Ovary (tissue), 9 donors: Measurements from ENCODE around the gene TNNC1. TPM values are rescaled to one million over a fixed set of nuclear protein-coding genes. Genes with fewer than 3 reads are reported as not detected.

Experiments used
- DNase-seq, 5 donors: peaks; one replicate each; pipeline ENCODE4 v3.0.0-alpha.2; 2019 to 2020
- H3K27ac ChIP-seq, 2 donors: fragments of 200-600 bp; one replicate each; pipeline versions ENCODE4 v1.5.1 to v1.8.0; 2019 to 2022
- H3K27me3 ChIP-seq: fragments of 200-600 bp; one replicate; pipeline ENCODE4 v1.8.0; 2022
- H3K36me3 ChIP-seq: fragments of 200-600 bp; sonication (generic); one replicate; pipeline ENCODE4 v1.5.1; 2019
- H3K4me1 ChIP-seq: one replicate; pipeline ENCODE4 v1.8.1; 2013; ENCODE audit warnings: mild to moderate bottlenecking, moderate library complexity; ENCODE audit not compliant: insufficient read depth
- H3K4me3 ChIP-seq: fragments of 200-600 bp; sonication (generic); one replicate; pipeline ENCODE4 v1.5.1; 2017
- H3K9me3 ChIP-seq, 2 donors: fragments of 200-600 bp in 1 of 2; sonication (generic) in 1 of 2; one replicate each; pipeline versions ENCODE4 v1.5.1 to v1.8.1; 2013 to 2019; ENCODE audit warnings: mild to moderate bottlenecking in 1 of 2, moderate library complexity in 1 of 2
- EP300 ChIP-seq: sonication (generic); formaldehyde crosslinking; IDR thresholded peaks from one replicate; pipeline ENCODE4 v1.6.1; 2017; ENCODE audit warnings: antibody characterized with exemption
- POLR2A ChIP-seq: fragments of 450-650 bp; IDR thresholded peaks from one replicate; pipeline ENCODE4 v1.6.1; 2017; ENCODE audit warnings: antibody characterized with exemption, mild to moderate bottlenecking, moderate library complexity
- WGBS, 3 donors: extraction: QIAGEN DNeasy Blood & Tissue Kit in 1 of 3; methylation state at CpG; one replicate each; pipeline versions ENCODE4 v1.1.5 to v1.1.7; 2013 to 2017; 5-methylcytosine and 5-hydroxymethylcytosine counted together
- intact Hi-C, 4 donors: fragments of 100-400 bp; cut with DNase I; formaldehyde crosslinking; loops; one replicate each; pipeline versions ENCODE4 v1.11.0 to v1.15.1; 2022 to 2023
- polyA plus RNA-seq, 2 donors: library from polyadenylated mRNA; stranded (reverse); fragments of 200-250 nt in 1 of 2; fragments of 350-450 nt in 1 of 2; fragmentation: Illumina TruSeq in 1 of 2; extraction: RNeasy Lipid Tissue Mini Kit (QIAGEN cat#74804) in 1 of 2; gene quantifications; one replicate each; pipeline ENCODE4 v1.2.3, GENCODE V29; 2013 to 2014
- total RNA-seq, 7 donors: library from RNA; depleted of rRNA in 2 of 7; stranded (reverse); fragments of >200 nt in 2 of 7; fragmentation: NEBNext Ultra II Directional in 3 of 7; extraction: Animal tissue kit (Norgen Biotek cat#: 25700) in 3 of 7; gene quantifications; one replicate each; pipeline versions ENCODE4 v1.1.0 to v1.2.4, GENCODE V29; 2016 to 2023
- TF ChIP-seq, protein P1 (sequence below), 3 donors: fragments of 450-650 bp in 2 of 3; fragments of 200-600 bp in 1 of 3; IDR thresholded peaks; one replicate each; pipeline versions ENCODE4 v1.5.1 to v1.8.0; 2016 to 2022; ENCODE audit warnings: antibody characterized with exemption in 3 of 3, mild to moderate bottlenecking in 1 of 3
- donor health status: DM: no; HTN: no; CAD: no; lungs with moderate emphysema.
- donor health status: DM: no; HTN: no; CAD: no.
- donor health status: Bipolar disorder and iron deficiency.
- donor health status: DM: yes; HTN: yes; CAD: no.
- donor health status: DM: no; HTN: no; CAD: no.
- donor health status: DM: yes; HTN: yes; CAD: no.

TNNC1 gene
- total and polyA plus RNA-seq, 9 donors = 0.31 to 2.3 (median 1.0) TPM

DNA sequence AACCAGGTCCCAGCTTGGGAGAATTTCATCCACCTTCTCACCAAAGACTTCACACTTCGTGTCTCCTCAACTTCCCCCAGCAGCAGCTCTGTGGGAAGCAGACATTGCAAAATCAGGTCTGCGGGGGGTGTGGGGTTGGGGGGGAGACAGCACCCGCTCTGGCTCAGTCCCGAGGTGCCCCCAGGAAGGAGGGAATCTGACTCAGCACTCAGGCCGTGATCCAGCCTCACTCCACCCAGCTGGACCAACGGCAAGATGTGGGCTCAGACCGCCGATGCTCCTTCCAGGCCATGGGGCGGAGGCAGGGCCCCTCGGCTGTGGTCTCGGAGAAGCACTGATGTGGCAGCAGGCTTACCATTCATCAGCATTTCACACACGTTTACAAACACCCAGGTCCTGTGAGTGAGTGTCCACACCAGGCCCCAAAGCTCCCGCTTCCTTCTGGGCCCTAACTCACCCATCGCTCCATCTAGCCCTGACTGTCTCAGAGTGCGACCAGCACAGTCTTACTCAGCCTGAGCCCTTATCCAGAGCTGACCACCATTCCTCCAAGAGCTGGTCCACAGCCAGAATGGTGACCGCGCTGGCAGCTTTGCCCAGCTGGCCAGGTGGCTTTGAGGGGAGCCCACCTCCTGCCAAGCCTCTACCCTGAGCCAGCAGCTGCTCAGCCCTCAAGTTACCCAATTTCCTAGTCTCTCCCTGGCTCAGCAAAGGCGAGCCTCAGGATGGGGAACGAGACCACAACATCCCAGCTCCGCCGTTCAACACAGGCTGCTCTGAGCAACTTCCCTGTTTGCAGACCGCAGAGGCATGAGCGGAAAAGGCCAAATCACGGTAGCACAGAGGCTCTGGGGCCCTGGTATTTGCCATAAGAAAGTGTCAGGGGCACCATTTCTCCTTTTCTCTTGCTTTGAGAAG lies 44.6 kb upstream of the TNNC1 start:
- TF ChIP-seq, protein P1, sequence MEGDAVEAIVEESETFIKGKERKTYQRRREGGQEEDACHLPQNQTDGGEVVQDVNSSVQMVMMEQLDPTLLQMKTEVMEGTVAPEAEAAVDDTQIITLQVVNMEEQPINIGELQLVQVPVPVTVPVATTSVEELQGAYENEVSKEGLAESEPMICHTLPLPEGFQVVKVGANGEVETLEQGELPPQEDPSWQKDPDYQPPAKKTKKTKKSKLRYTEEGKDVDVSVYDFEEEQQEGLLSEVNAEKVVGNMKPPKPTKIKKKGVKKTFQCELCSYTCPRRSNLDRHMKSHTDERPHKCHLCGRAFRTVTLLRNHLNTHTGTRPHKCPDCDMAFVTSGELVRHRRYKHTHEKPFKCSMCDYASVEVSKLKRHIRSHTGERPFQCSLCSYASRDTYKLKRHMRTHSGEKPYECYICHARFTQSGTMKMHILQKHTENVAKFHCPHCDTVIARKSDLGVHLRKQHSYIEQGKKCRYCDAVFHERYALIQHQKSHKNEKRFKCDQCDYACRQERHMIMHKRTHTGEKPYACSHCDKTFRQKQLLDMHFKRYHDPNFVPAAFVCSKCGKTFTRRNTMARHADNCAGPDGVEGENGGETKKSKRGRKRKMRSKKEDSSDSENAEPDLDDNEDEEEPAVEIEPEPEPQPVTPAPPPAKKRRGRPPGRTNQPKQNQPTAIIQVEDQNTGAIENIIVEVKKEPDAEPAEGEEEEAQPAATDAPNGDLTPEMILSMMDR (IDR thresholded peaks at IDR 0.05) = no peak
- TF ChIP-seq EP300 = no peak
- no peak for TF ChIP-seq POLR2A
- intact Hi-C loops = no loop called here
- no peaks in the 10 kb centered on the region for H3K9me3 ChIP-seq
- 68 to 78% (median 70%) methylated on average over 24 of the region's 24 CpGs for WGBS, 3 donors
- no peaks in the 10 kb centered on the region for H3K27me3 ChIP-seq
- no peaks in the 10 kb centered on the region for H3K4me1 ChIP-seq
- DNase-seq = peak in 2 of 5 donors; percentile 57 to 65
- H3K27ac ChIP-seq = no peak overlapping the region
- no peaks in the 10 kb centered on the region for H3K36me3 ChIP-seq
- H3K4me3 ChIP-seq = no peak overlapping the region

DNA sequence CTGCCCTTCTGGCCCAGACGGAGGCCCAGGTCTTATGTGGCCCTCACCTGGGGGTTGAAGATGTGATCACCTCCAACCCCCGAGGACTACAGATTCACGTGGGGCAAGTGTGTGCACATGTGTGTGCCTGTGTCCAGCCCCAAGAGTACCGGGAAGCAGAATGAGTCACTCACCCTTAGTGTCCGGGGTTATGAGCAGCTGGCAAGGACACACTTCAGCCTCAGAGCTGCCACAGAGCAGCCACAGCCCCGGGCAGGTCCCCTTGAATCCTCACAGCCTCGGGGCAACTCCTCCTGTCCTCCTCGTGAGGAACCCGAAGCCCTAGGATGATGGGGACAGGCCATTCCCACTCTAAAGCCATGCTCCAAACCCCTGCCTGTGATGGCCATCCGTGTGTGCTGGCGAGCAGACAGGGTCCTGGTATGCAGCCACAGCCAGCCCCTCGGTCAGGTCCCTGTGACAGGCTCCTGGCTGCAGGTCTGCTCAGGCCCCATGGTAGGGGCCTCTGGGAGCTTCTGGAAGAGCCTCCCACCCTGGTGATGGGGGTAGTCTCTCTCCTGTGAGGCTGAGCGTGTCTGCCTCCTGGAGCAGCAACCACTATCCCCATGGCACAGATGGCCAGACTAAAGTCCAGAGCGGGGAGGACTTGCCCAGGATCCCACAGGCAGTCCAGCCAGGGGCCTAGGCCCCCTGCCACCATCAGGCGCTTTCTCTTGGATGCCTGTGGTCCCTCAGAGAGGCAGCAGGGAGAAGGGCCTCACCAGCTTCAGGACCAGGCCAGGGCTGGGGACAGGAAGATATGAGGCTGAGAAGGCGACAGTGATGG lies 42.1 kb upstream of the TNNC1 start:
- WGBS, 3 donors = 77 to 80% (median 79%) methylated on average over 15 to 16 of the region's 16 CpGs

GRCh38 chr3:52494886-52495495 lies 41.1 kb upstream of the TNNC1 start, which contains the start of gene STAB1:
STAB1 (plus strand) TSS chr3:52495338; CDS start chr3:52495414, 76 bp downstream.
- Histone ChIP-seq H3K4me3 (peak within 1 kb of the TSS; percentile 8), H3K27ac (peak within 1 kb of the TSS in 1 of 2 donors; percentile 37), H3K4me1 (no peaks in the 10 kb centered on the region), H3K27me3 (no peaks in the 10 kb centered on the region), H3K9me3 (no peaks in the 10 kb centered on the region), H3K36me3 (no peaks in the 10 kb centered on the region)
- TF ChIP-seq EP300 (no peak), POLR2A (no peak)
- TF ChIP-seq, protein P1 (IDR thresholded peaks at IDR 0.05) = no peak
- intact Hi-C loops = no loop called here
- WGBS, 3 donors = 36 to 47% (median 47%) methylated on average over 25 of the region's 25 CpGs
- peak in 2 of 5 donors; percentile 53 to 62 for DNase-seq

More for the DNA sequence above, 42.1 kb upstream of the TNNC1 start:
- Histone ChIP-seq H3K4me3 (no peak overlapping the region), H3K27me3 (no peaks in the 10 kb centered on the region), H3K4me1 (no peaks in the 10 kb centered on the region), H3K9me3 (no peaks in the 10 kb centered on the region), H3K36me3 (no peaks in the 10 kb centered on the region), H3K27ac (no peak overlapping the region)
- TF ChIP-seq, protein P1 (IDR thresholded peaks at IDR 0.05) = no peak
- TF ChIP-seq POLR2A = no peak
- TF ChIP-seq EP300 = no peak
- no peak for DNase-seq
- intact Hi-C loops = no loop called here

GRCh38 chr3:52494445-52494844 lies 40.6 kb upstream of the TNNC1 start:
- 65 to 74% (median 74%) methylated on average over 7 of the region's 7 CpGs for WGBS, 3 donors

More at GRCh38 chr3:52494445-52494844, 40.6 kb upstream of the TNNC1 start:
- TF ChIP-seq POLR2A (no peak), EP300 (no peak)
- TF ChIP-seq, protein P1 (IDR thresholded peaks at IDR 0.05) = no peak
- H3K27me3 ChIP-seq = no peaks in the 10 kb centered on the region
- no peaks in the 10 kb centered on the region for H3K36me3 ChIP-seq
- H3K9me3 ChIP-seq = no peaks in the 10 kb centered on the region
- H3K4me3 ChIP-seq = no peak overlapping the region
- no peaks in the 10 kb centered on the region for H3K4me1 ChIP-seq
- DNase-seq = no peak
- no peak overlapping the region for H3K27ac ChIP-seq
- intact Hi-C loops = no loop called here
